HEK293 (cell line): ENCODE data around the gene CEP43.

Experiments
- GLI2 ChIP-seq: fragments of 450-650 bp; formaldehyde crosslinking; IDR thresholded peaks from 2 replicates; pipeline ENCODE4; 2017; ENCODE audit warnings: missing biosample characterization, missing genetic modification characterization, low read depth, borderline replicate concordance
- GLIS1 ChIP-seq: fragments of 450-650 bp; formaldehyde crosslinking; IDR thresholded peaks from 2 replicates; pipeline ENCODE4 v1.5.1; 2016; ENCODE audit warnings: missing biosample characterization, missing genetic modification characterization
- HOXC10 ChIP-seq: sonication (generic); formaldehyde crosslinking; IDR thresholded peaks from 2 replicates; pipeline ENCODE4 v1.8.1; 2023; ENCODE audit warnings: mild to moderate bottlenecking, missing genetic modification reagents
- HOXD13 ChIP-seq: sonication (generic); formaldehyde crosslinking; IDR thresholded peaks from 2 replicates; pipeline ENCODE4 v1.8.0; 2022; ENCODE audit warnings: missing genetic modification reagents, borderline replicate concordance
- KLF1 ChIP-seq: fragments of 450-650 bp; formaldehyde crosslinking; IDR thresholded peaks from 2 replicates; pipeline ENCODE4 v1.5.1; 2016; ENCODE audit warnings: missing biosample characterization, missing genetic modification characterization
- KLF10 ChIP-seq: fragments of 450-650 bp; IDR thresholded peaks from 2 replicates; pipeline ENCODE4 v1.5.1; 2018; ENCODE audit warnings: missing biosample characterization, mild to moderate bottlenecking, missing genetic modification characterization
- KLF7 ChIP-seq: fragments of 450-650 bp; formaldehyde crosslinking; IDR thresholded peaks from 2 replicates; pipeline ENCODE4 v1.5.1; 2016; ENCODE audit warnings: missing biosample characterization, missing genetic modification characterization, borderline replicate concordance
- SALL2 ChIP-seq: fragments of 450-650 bp; formaldehyde crosslinking; IDR thresholded peaks from 2 replicates; pipeline ENCODE4 v1.5.0; 2017; ENCODE audit warnings: missing biosample characterization, mild to moderate bottlenecking, missing genetic modification characterization, borderline replicate concordance
- TRIM28 ChIP-seq: IDR thresholded peaks from 2 replicates; pipeline ENCODE4 v1.6.1; 2011; ENCODE audit warnings: low read length, control low read depth, borderline replicate concordance
- WT1 ChIP-seq: fragments of 450-650 bp; formaldehyde crosslinking; IDR thresholded peaks from 2 replicates; pipeline ENCODE4 v1.5.1; 2016; ENCODE audit warnings: missing biosample characterization, missing genetic modification characterization
- ZNF121 ChIP-seq: fragments of 450-650 bp; formaldehyde crosslinking; IDR thresholded peaks from 2 replicates; pipeline ENCODE4 v1.5.1; 2016; ENCODE audit warnings: missing biosample characterization, missing genetic modification characterization
- ZNF146 ChIP-seq: fragments of 450-650 bp; formaldehyde crosslinking; IDR thresholded peaks from 2 replicates; pipeline ENCODE4 v1.5.1; 2016; ENCODE audit warnings: missing biosample characterization, missing genetic modification characterization
- ZNF169 ChIP-seq: fragments of 450-650 bp; formaldehyde crosslinking; IDR thresholded peaks from 2 replicates; pipeline ENCODE4 v1.5.1; 2016; ENCODE audit warnings: missing biosample characterization, missing genetic modification characterization
- ZNF174 ChIP-seq: fragments of 450-650 bp; formaldehyde crosslinking; IDR thresholded peaks from 2 replicates; pipeline ENCODE4 v1.5.0; 2017; ENCODE audit warnings: missing biosample characterization, mild to moderate bottlenecking, missing genetic modification characterization
- ZNF2 ChIP-seq: fragments of 450-650 bp; formaldehyde crosslinking; IDR thresholded peaks from 2 replicates; pipeline ENCODE4 v1.5.1; 2016; ENCODE audit warnings: missing biosample characterization, missing genetic modification characterization
- ZNF211 ChIP-seq: fragments of 450-650 bp; formaldehyde crosslinking; IDR thresholded peaks from 2 replicates; pipeline ENCODE4 v1.5.1; 2016; ENCODE audit warnings: low read depth, missing biosample characterization, missing genetic modification characterization
- ZNF214 ChIP-seq: fragments of 450-650 bp; formaldehyde crosslinking; IDR thresholded peaks from 2 replicates; pipeline ENCODE4 v1.5.1; 2017; ENCODE audit warnings: missing biosample characterization, mild to moderate bottlenecking, missing genetic modification characterization, borderline replicate concordance
- ZNF391 ChIP-seq: fragments of 450-650 bp; formaldehyde crosslinking; IDR thresholded peaks from 2 replicates; pipeline ENCODE4 v1.5.1; 2016; ENCODE audit warnings: low read depth, missing biosample characterization, missing genetic modification characterization, borderline replicate concordance
- ZNF404 ChIP-seq: fragments of 450-650 bp; formaldehyde crosslinking; IDR thresholded peaks from 2 replicates; pipeline ENCODE4 v1.5.1; 2017; ENCODE audit warnings: missing biosample characterization, missing genetic modification characterization
- ZNF433 ChIP-seq: fragments of 450-650 bp; formaldehyde crosslinking; IDR thresholded peaks from 2 replicates; pipeline ENCODE4 v1.5.1; 2016; ENCODE audit warnings: missing biosample characterization, missing genetic modification characterization, low read depth
- ZNF48 ChIP-seq: fragments of 450-650 bp; formaldehyde crosslinking; IDR thresholded peaks from 2 replicates; pipeline ENCODE4 v1.5.1; 2016; ENCODE audit warnings: missing biosample characterization, missing genetic modification characterization
- ZNF548 ChIP-seq: fragments of 450-650 bp; formaldehyde crosslinking; IDR thresholded peaks from 2 replicates; pipeline ENCODE4 v1.5.1; 2016; ENCODE audit warnings: missing biosample characterization, missing genetic modification characterization
- ZNF621 ChIP-seq: fragments of 450-650 bp; formaldehyde crosslinking; IDR thresholded peaks from 2 replicates; pipeline ENCODE4 v1.5.1; 2017; ENCODE audit warnings: missing biosample characterization, missing genetic modification characterization
- ZNF623 ChIP-seq: fragments of 450-650 bp; formaldehyde crosslinking; IDR thresholded peaks from 2 replicates; pipeline ENCODE4 v1.5.1; 2016; ENCODE audit warnings: missing biosample characterization, missing genetic modification characterization
- ZNF629 ChIP-seq: fragments of 450-650 bp; formaldehyde crosslinking; IDR thresholded peaks from 2 replicates; pipeline ENCODE4 v1.5.1; 2017; ENCODE audit warnings: missing biosample characterization, missing genetic modification characterization
- ZNF792 ChIP-seq: fragments of 450-650 bp; formaldehyde crosslinking; IDR thresholded peaks from 2 replicates; pipeline ENCODE4 v1.5.1; 2016; ENCODE audit warnings: missing biosample characterization, missing genetic modification characterization
- ZNF830 ChIP-seq: fragments of 450-650 bp; IDR thresholded peaks from 2 replicates; pipeline ENCODE4 v1.5.0; 2018; ENCODE audit warnings: missing biosample characterization, missing genetic modification characterization, low read depth, mild to moderate bottlenecking, moderate library complexity
- ZNF837 ChIP-seq: fragments of 450-650 bp; formaldehyde crosslinking; IDR thresholded peaks from 2 replicates; pipeline ENCODE4 v1.5.1; 2016; ENCODE audit warnings: missing biosample characterization, missing genetic modification characterization
- ZNF843 ChIP-seq: fragments of 450-650 bp; formaldehyde crosslinking; IDR thresholded peaks from 2 replicates; pipeline ENCODE4 v1.5.1; 2016; ENCODE audit warnings: missing biosample characterization, missing genetic modification characterization
- ZSCAN30 ChIP-seq: fragments of 450-650 bp; IDR thresholded peaks from 2 replicates; pipeline ENCODE4 v1.5.1; 2018; ENCODE audit warnings: missing biosample characterization, mild to moderate bottlenecking, missing genetic modification characterization, moderate library complexity
- TF ChIP-seq, protein P1 (sequence below): fragments of 450-650 bp; formaldehyde crosslinking; IDR thresholded peaks from 2 replicates; pipeline ENCODE4 v1.5.1; 2017; ENCODE audit warnings: missing biosample characterization, missing genetic modification characterization
- TF ChIP-seq, protein P2 (sequence below): fragments of 450-650 bp; formaldehyde crosslinking; IDR thresholded peaks from 2 replicates; pipeline ENCODE4 v1.5.1; 2016; ENCODE audit warnings: missing biosample characterization, missing genetic modification characterization
- TF ChIP-seq, protein P3 (sequence below): fragments of 450-650 bp; formaldehyde crosslinking; IDR thresholded peaks from 2 replicates; pipeline ENCODE4 v1.5.1; 2016; ENCODE audit warnings: missing biosample characterization, missing genetic modification characterization, borderline replicate concordance
- TF ChIP-seq, protein P4 (sequence below): fragments of 450-650 bp; formaldehyde crosslinking; IDR thresholded peaks from 2 replicates; pipeline ENCODE4 v1.5.1; 2016; ENCODE audit warnings: missing biosample characterization, missing genetic modification characterization

The CEP43 gene

DNA sequence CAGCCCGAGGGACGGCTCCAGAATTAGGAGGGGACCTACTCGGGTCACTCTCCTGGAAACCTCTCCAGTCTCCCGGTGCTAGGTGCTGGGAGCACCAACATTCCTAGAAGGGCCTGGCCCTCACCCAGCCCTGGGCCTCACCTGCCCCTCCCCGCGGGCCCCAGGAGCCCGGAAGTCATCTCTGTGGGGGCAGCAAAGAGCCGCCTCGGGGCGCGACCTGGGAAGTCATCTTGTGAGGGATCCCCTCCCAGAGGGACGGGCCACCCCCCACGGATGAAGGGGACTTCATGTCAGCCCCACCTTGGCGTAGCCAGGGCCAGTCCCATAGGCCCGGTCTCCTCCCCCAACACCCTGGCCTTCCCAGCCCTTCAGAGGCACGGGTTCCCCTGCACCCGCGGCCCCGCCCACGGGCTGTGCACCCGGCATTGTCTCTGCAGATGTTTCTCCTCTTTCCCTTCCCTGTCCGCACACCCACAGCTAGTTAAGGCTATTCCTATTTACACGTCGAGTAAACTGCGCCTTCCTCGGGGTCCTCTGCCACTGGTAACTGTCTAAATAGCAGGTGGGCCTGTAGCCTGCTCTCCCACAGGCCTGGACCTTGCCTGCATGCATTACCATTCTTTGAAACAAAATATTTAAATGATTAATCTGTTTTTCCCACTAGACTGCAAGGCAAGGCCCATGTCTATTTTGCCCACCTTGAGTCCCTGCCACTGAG, 42.0 kb upstream of the CEP43 start (continued):
- no peak for TF ChIP-seq SALL2 (tag by site-specific recombination)
- TF ChIP-seq ZNF548 (tag by site-specific recombination): no peak
- TF ChIP-seq ZNF174 (tag by site-specific recombination): no peak
- no peak for TF ChIP-seq ZNF621 (tag by site-specific recombination)
- no peak for TF ChIP-seq ZNF830 (tag by site-specific recombination)
- TF ChIP-seq ZNF214 (tag by site-specific recombination): no peak
- no peak for TF ChIP-seq HOXC10 (CRISPR knock-in tag)
- no peak for TF ChIP-seq ZNF48 (tag by site-specific recombination)
- no peak for TF ChIP-seq ZNF629 (tag by site-specific recombination)
- TF ChIP-seq ZNF404 (tag by site-specific recombination): no peak
- TF ChIP-seq KLF7 (tag by site-specific recombination): no peak
- TF ChIP-seq, protein P1, sequence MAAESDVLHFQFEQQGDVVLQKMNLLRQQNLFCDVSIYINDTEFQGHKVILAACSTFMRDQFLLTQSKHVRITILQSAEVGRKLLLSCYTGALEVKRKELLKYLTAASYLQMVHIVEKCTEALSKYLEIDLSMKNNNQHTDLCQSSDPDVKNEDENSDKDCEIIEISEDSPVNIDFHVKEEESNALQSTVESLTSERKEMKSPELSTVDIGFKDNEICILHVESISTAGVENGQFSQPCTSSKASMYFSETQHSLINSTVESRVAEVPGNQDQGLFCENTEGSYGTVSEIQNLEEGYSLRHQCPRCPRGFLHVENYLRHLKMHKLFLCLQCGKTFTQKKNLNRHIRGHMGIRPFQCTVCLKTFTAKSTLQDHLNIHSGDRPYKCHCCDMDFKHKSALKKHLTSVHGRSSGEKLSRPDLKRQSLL (tag by site-specific recombination): no peak
- TF ChIP-seq KLF1: peak; percentile 87
- no peak for TF ChIP-seq ZNF433 (tag by site-specific recombination)
- TF ChIP-seq KLF10 (tag by site-specific recombination): no peak; the same call in 1 of the 2 replicates
- TF ChIP-seq, protein P2, sequence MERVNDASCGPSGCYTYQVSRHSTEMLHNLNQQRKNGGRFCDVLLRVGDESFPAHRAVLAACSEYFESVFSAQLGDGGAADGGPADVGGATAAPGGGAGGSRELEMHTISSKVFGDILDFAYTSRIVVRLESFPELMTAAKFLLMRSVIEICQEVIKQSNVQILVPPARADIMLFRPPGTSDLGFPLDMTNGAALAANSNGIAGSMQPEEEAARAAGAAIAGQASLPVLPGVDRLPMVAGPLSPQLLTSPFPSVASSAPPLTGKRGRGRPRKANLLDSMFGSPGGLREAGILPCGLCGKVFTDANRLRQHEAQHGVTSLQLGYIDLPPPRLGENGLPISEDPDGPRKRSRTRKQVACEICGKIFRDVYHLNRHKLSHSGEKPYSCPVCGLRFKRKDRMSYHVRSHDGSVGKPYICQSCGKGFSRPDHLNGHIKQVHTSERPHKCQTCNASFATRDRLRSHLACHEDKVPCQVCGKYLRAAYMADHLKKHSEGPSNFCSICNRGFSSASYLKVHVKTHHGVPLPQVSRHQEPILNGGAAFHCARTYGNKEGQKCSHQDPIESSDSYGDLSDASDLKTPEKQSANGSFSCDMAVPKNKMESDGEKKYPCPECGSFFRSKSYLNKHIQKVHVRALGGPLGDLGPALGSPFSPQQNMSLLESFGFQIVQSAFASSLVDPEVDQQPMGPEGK (tag by site-specific recombination): peak; percentile 35; the same call in 1 of the 2 replicates
- no peak for TF ChIP-seq WT1 (tag by site-specific recombination)
- TF ChIP-seq ZNF843 (tag by site-specific recombination): no peak
- no peak for TF ChIP-seq ZNF792
- no peak for TF ChIP-seq TRIM28
- TF ChIP-seq GLIS1 (tag by site-specific recombination): peak; percentile 93
- TF ChIP-seq ZNF391 (tag by site-specific recombination): 0 out of 2 replicates have a peak, but pooled peaks have one; percentile 4
- TF ChIP-seq ZNF211 (tag by site-specific recombination): no peak
- TF ChIP-seq HOXD13: no peak
- no peak for TF ChIP-seq ZSCAN30 (tag by site-specific recombination)
- TF ChIP-seq, protein P3, sequence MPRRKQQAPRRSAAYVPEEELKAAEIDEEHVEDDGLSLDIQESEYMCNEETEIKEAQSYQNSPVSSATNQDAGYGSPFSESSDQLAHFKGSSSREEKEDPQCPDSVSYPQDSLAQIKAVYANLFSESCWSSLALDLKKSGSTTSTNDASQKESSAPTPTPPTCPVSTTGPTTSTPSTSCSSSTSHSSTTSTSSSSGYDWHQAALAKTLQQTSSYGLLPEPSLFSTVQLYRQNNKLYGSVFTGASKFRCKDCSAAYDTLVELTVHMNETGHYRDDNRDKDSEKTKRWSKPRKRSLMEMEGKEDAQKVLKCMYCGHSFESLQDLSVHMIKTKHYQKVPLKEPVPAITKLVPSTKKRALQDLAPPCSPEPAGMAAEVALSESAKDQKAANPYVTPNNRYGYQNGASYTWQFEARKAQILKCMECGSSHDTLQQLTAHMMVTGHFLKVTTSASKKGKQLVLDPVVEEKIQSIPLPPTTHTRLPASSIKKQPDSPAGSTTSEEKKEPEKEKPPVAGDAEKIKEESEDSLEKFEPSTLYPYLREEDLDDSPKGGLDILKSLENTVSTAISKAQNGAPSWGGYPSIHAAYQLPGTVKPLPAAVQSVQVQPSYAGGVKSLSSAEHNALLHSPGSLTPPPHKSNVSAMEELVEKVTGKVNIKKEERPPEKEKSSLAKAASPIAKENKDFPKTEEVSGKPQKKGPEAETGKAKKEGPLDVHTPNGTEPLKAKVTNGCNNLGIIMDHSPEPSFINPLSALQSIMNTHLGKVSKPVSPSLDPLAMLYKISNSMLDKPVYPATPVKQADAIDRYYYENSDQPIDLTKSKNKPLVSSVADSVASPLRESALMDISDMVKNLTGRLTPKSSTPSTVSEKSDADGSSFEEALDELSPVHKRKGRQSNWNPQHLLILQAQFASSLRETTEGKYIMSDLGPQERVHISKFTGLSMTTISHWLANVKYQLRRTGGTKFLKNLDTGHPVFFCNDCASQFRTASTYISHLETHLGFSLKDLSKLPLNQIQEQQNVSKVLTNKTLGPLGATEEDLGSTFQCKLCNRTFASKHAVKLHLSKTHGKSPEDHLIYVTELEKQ (tag by site-specific recombination): no peak
- TF ChIP-seq ZNF623 (tag by site-specific recombination): 0 out of 2 replicates have a peak, but pooled peaks have one; percentile 7
- TF ChIP-seq GLI2: no peak
- no peak for TF ChIP-seq ZNF121 (tag by site-specific recombination)
- no peak for TF ChIP-seq ZNF2 (tag by site-specific recombination)
- TF ChIP-seq, protein P4, sequence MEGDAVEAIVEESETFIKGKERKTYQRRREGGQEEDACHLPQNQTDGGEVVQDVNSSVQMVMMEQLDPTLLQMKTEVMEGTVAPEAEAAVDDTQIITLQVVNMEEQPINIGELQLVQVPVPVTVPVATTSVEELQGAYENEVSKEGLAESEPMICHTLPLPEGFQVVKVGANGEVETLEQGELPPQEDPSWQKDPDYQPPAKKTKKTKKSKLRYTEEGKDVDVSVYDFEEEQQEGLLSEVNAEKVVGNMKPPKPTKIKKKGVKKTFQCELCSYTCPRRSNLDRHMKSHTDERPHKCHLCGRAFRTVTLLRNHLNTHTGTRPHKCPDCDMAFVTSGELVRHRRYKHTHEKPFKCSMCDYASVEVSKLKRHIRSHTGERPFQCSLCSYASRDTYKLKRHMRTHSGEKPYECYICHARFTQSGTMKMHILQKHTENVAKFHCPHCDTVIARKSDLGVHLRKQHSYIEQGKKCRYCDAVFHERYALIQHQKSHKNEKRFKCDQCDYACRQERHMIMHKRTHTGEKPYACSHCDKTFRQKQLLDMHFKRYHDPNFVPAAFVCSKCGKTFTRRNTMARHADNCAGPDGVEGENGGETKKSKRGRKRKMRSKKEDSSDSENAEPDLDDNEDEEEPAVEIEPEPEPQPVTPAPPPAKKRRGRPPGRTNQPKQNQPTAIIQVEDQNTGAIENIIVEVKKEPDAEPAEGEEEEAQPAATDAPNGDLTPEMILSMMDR (tag by site-specific recombination): 0 out of 2 replicates have a peak, but pooled peaks have one; percentile 11
- TF ChIP-seq ZNF146: no peak
- no peak for TF ChIP-seq ZNF837 (tag by site-specific recombination)
- TF ChIP-seq ZNF169 (tag by site-specific recombination): no peak
